Left cardiac atrium (tissue), 4 donors: ENCODE measurements around the gene EXOC6B. TPM values are rescaled to one million over a fixed set of nuclear protein-coding genes. Genes with fewer than 3 reads are reported as not detected.

ENCODE experiments used
- ATAC-seq, 2 donors: fragments of 200-7000 bp; cut with Tn5 transposase; one replicate each; pipeline ENCODE4 v1.9.1; 2020; ENCODE audit warnings: mild to moderate bottlenecking in 2 of 2, moderate library complexity in 2 of 2
- DNase-seq: peaks from one replicate; pipeline ENCODE4 v3.0.0-alpha.2; 2020
- intact Hi-C, 2 donors: fragments of 100-400 bp; cut with DNase I; formaldehyde crosslinking; loops; one replicate each; pipeline versions ENCODE4 v1.14.1 to v1.15.1; 2022 to 2023
- long read RNA-seq: library from polyadenylated mRNA; unstranded; transcript quantifications from one replicate; pipeline ENCODE4 v2.0.0, GENCODE V29; 2021
- total RNA-seq, 2 donors: library from RNA; stranded (reverse); fragmentation: NEBNext Ultra II Directional; extraction: Animal tissue kit (Norgen Biotek cat#: 25700); gene quantifications; one replicate each; pipeline ENCODE4 v1.2.1, GENCODE V29; 2021
- donor health status: DM: no; HTN: yes; CAD: no.
- donor health status: DM: no; HTN: yes; CAD: no; lungs with severe emphysema.
- donor health status: DM: yes; HTN: yes; CAD: no.
- donor health status: Dilated cardiomyopathy.

The EXOC6B gene
- total RNA-seq = 100 to 1,000 TPM in 1 of 2 donors, 10 to 100 TPM in 1; 93.7 to 113 TPM
- long read RNA-seq, full-length matches to known transcripts = 9 of 43 reads
- long read RNA-seq, partial matches to known transcripts = 9 of 43 reads
- long read RNA-seq, other reads (novel, unspliced or antisense) = 25 of 43 reads

DNA sequence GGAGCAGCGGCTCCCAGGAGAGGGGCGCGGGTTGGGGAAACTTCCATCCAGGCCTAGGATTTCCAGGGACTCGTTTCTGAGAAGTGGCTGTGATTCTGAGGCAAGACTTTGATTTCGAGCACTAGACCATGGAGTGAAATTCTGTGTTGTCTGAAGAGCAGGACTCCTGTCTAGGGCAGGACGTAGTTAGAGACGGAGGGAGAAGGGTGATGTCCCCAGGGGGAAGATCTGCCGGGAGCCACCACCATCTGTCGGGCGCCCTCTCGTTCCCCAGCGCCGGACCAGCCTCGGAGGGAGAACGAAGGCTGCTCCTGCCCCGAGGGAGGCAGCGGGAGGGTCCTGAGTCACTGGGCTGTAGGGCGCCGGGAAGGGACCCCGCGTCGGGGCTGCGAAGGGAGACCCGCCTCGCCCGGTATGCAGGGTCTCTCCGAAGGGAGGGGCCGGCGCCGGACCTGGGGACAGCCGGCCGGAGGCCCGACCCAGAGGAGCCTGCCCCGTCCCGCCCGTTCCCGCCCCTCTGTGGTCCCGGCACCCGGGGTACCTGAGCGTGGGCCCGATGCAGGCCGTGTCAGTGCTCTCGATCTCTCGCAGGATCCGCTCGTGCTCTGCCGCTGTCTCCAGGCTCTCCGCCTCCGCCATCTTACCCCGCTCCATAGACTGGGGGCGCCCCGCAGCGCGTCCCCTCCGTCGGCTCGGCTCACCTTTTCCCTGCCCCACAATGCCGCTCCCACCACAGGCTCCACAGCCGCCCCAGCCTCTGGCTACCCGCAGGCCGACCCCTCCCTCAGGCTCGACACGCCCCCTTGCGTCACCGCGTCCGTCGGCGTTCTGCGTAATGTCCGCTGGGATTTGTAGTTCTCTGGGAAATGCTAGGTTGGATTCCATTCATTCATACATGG is at the start of gene EXOC6B:
TSS of gene EXOC6B (minus strand) at position 777 of the 899 bp plus-strand sequence.
- DNase-seq (peak; percentile 95), ATAC-seq (peak; percentile 95 to 96)
- intact Hi-C loops = loop anchor here in 1 of 2 donors (2.0 to 5.0 kb wide), 2 partner anchors 37 to 51 kb away; no protein-coding TSS in a partner anchor

- DNase-seq = no peak
- intact Hi-C loops = no loop called here
- no peak for ATAC-seq
Observed at GRCh38 chr2:72871880-72872279, 46.0 kb upstream of the EXOC6B start.

DNA sequence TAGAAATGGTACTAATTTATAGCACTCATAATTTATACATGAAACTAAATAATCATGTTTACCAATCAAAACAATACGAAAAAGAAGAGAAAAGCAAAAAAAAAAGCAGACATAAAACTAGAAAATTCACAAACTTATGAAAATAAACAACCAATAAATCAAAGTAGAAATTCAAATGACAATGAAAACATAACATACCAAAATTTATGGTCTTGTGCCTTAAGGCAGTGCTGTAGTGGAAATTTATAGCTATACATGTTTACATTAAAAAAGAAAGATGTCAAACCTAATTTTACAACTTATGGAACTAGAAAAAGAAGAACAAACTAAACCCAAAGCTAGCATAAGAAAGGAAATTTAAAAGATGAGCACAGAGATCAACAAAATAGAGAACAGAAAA is 45.2 kb upstream of the EXOC6B start:
- no peak for ATAC-seq
- intact Hi-C loops = no loop called here
- DNase-seq = no peak

- DNase-seq (no peak), ATAC-seq (no peak)
- intact Hi-C loops = loop anchor here in 1 of 2 donors (5.0 kb wide), 1 partner anchor 37 kb away; the partner anchor contains the start of gene EXOC6B
Observed at GRCh38 chr2:72864500-72864899, 38.7 kb upstream of the EXOC6B start.

GRCh38 chr2:72863046-72863445 is 37.2 kb upstream of the EXOC6B start:
- intact Hi-C loops = loop anchor here in 1 of 2 donors (2.0 to 5.0 kb wide), 2 partner anchors 36 to 92 kb away; partner anchors contain the start of gene EXOC6B
- ATAC-seq (peak in 1 of 2 donors; percentile 7), DNase-seq (no peak)

GRCh38 chr2:72862239-72862988 is 36.6 kb upstream of the EXOC6B start:
- ATAC-seq (peak; percentile 98 to 99), DNase-seq (peak; percentile 90)
- intact Hi-C loops = loop anchor here in 1 of 2 donors (2.0 to 5.0 kb wide), 2 partner anchors 35 to 92 kb away; partner anchors contain the start of gene EXOC6B

DNA sequence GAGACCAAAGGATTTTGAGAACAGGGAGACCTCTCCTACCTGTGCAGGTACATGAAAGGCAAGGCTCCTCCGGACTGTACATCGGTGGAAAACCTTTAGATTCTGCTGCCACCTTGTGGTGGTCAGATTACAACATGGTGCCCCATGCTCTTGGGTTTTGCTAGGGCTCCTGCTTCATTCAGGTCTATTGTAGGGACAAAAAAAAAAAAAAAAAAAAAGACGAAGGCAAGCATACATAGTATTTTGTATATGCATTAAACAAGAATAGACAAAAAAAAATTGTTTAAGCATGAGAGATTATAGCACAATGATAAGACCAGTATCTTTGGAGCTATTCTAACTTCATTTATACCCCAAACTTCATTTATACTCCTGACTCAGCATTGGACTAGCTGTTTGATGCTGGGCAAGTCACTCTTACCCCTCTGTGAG is 34.0 kb upstream of the EXOC6B start:
- intact Hi-C loops = loop anchor here (2.0 to 5.0 kb wide), 2 partner anchors 33 to 89 kb away; partner anchors contain the start of gene EXOC6B (in 1 of the 2)
- ATAC-seq = peak; percentile 65 to 74
- DNase-seq = peak; percentile 63

- no peak for DNase-seq
- no peak for ATAC-seq
- intact Hi-C loops = no loop called here
Observed at GRCh38 chr2:72851333-72851732, 25.5 kb upstream of the EXOC6B start.

- DNase-seq = no peak
- ATAC-seq = no peak
- intact Hi-C loops = no loop called here
Observed at GRCh38 chr2:72849138-72849462, 23.3 kb upstream of the EXOC6B start.

DNA sequence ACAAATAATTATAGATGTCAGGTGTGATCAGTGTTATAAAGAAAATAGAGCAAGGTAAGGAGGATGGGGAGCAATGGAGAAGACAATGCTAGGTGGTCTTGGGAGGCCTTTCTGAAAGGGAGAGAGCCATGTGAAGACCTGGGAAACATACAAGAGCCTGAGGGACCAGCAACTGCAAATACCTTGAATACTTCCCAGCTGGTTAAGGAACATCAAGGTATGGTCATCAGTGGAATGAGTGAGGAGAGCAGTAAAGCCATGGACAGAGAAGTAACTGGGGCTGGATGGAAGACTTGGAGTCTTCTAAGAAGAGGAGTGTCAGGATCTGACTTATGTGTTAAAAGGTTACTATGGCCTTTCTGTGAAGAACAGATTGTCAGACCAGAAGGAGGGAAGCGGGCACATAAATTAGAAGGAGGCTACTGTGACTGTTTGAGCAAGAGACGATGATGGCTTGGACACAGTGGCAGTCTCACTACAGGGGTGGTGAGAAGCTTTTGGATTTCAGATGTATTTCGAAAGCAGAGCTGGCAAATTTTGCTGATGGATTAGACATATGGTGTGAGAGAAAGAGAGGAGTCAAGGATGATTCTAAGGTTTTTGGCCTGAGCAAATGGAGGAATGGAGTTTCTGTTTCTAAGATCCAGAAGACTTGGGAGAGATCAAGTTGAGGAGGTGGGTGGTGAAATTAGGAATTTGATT is 22.8 kb upstream of the EXOC6B start:
- ATAC-seq = no peak
- no peak for DNase-seq
- intact Hi-C loops = no loop called here

DNA sequence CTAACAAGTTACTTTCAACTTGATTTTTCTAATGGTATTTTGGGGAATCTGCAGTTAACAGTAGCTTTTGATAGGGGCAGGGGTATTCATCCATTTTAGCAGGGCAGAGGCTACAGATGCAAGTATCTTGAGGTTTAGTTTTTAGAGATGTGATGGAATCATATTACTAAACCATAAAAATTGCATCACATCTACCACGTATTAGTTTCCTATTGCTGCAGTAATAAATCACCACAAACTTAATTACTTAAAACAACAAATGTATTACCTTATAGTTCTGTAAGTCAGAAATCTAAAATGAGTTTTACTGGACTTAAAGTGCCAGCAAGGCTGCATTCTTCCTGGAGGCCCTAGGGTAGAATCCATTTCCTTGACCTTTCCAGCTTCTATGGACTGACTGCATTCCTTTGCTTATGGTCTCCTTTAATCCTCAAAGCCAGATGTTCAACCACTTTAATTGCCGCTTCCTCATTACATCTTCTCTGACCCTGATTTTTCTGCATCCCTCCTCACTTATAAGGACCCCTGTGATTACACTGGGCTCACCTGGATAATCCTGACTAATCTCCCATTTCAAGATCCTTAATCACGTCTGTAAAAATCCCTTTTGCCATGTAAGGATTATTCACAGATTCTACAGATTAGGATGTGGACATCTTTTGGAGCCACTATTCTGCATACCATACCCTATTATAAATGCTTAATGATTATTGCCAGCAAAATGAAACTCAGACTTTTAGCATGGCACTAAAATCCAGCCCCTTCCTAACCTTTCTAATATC is 21.9 kb upstream of the EXOC6B start:
- no peak for ATAC-seq
- intact Hi-C loops = no loop called here
- no peak for DNase-seq

DNA sequence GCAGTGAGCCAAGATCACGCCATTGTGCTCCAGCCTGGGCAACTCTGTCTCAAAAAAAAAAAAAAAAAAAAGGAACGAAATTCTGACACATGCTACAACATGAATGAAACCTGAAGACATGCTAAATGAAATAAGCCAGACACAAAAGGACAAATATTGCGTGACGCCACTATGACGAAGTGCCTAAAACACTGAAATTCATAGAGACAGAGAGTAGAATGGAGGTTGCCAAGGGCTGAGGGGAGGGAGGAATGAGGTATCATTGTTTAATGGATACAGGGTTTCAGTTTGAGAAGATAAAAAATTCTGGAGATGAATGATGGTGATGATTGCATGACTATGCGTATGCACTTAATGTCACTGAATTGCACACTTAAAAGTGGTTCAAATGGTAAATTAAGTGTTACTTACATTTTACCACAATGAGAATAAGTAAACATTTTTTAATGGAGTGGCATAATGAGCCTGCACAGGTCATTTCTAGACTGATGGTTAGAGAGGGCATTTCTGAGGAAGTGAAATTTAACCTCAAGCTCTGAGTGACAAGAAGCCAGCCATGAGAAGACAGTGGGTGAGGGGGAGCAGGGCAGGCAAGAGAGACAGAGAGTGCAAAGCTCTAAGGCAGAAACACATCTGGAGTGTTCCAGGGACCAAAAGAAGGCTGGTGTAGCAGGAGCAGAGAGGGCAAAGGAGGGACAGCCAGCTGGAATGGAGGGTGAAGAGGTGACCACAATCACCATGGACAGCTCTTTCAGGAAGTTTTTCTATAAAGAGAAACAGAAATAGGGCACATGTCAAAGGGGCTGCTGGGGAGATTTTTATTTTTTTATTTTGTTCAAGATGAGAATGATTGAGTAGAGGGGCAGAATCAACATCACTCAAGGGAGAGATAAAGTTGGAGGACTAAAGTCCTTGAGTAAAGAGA is 20.6 kb upstream of the EXOC6B start:
- intact Hi-C loops = no loop called here
- no peak for DNase-seq
- no peak for ATAC-seq

- DNase-seq = no peak
- intact Hi-C loops = no loop called here
- no peak for ATAC-seq
Observed at GRCh38 chr2:72843301-72843700, 17.5 kb upstream of the EXOC6B start.

GRCh38 chr2:72841462-72842125 is 15.8 kb upstream of the EXOC6B start:
- intact Hi-C loops = no loop called here
- ATAC-seq (no peak), DNase-seq (no peak)

DNA sequence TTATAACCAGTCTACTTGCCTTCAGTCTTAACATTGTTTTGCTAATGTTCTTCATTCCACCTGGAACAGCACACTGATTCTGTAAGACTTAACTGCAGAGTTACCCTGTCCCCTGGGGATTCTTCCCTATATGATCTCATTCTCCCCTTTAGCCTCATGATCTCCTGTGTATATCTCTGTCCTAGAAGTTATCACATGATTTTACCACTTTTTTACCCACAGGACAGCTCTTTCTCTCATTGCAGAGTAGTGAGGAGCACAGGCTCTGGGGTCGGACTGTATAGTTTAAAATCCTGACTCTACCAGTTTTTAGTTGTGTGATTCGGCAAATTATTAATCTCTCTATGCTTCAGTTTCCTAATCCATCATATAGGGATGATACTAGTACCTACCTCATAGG is 14.2 kb upstream of the EXOC6B start:
- intact Hi-C loops = no loop called here
- ATAC-seq (no peak), DNase-seq (no peak)

- ATAC-seq (no peak), DNase-seq (no peak)
- intact Hi-C loops = no loop called here
Observed at GRCh38 chr2:72837171-72837570, 11.3 kb upstream of the EXOC6B start.

DNA sequence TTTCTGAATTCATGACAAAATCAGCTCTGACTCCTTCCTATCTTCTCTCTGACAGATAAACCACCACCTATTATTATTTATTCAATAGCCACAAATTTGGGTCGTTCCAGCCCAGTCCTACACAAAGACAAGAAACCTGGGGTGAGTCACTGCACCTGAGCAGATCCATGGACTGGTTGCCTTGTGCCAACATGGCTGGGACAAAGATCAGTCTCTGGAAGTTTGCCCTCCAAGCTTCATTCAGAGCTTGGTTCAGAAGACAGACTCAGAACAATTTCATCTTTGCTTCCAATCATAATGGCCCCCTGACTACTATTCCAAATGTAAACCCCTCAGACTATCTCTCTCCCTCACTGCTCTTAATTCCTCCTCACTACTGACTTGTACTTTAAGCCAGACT is 9.6 kb upstream of the EXOC6B start:
- intact Hi-C loops = no loop called here
- no peak for DNase-seq
- no peak for ATAC-seq
